Measurements from ENCODE around the gene ZNG1F.
"Not testable (repeated sequence)": the region's sequence is repeated elsewhere in the genome, so short reads cannot be mapped to it uniquely, and the experiment has no call there.

Gene ZNG1F

GRCh38 chr9:41087157-41087780, 101.8 kb downstream of the ZNG1F start:
- DNase-seq, result not testable (repeated sequence)

- DNase-seq, result not testable (repeated sequence)
Measured at GRCh38 chr9:41086685-41087084, 102.4 kb downstream of the ZNG1F start.

- DNase-seq, result not testable (repeated sequence)
Measured at GRCh38 chr9:41086215-41086614, 102.9 kb downstream of the ZNG1F start.

GRCh38 chr9:41082358-41082757, 106.8 kb downstream of the ZNG1F start:
- DNase-seq, result not testable (repeated sequence)
